A673 (cell line): Measurements from ENCODE around the gene DYRK1A. TPM values are rescaled to one million over a fixed set of nuclear protein-coding genes. Genes with fewer than 3 reads are reported as not detected.

Experiments
- BruUV-seq: library from RNA; stranded (reverse); fragments of 400-500 nt; replicated peaks from 2 replicates; lab custom pipeline; 2021; lab: Mats Ljungman, UMichigan
- CTCF ChIA-PET: fragments of 300-600 bp; sonication (Branson Sonifier 250); formaldehyde crosslinking; loops from one replicate; lab custom pipeline; 2022; ENCODE audit warnings: antibody characterized with exemption; lab: Charles Lee
- POLR2A ChIA-PET: fragments of 300-600 bp; sonication (Branson Sonifier 250); formaldehyde crosslinking; loops from one replicate; lab custom pipeline; 2022; ENCODE audit warnings: antibody characterized with exemption; ENCODE audit not compliant: low non-redundant PET; lab: Charles Lee
- DNase-seq: peaks from one replicate; pipeline ENCODE4 v3.0.0-alpha.2; 2015; ENCODE audit warnings: low spot score
- H3K27ac ChIP-seq: fragments of 200-600 bp; sonication (generic); 2 replicates; pipeline ENCODE4 v1.5.1; 2016; ENCODE audit warnings: mixed run types, low read depth, mild to moderate bottlenecking, mixed read lengths, antibody characterized with exemption, low read length; ENCODE audit not compliant: poor library complexity, severe bottlenecking
- H3K27me3 ChIP-seq: fragments of 200-600 bp; sonication (generic); replicated peaks from 2 replicates; pipeline ENCODE4 v1.6.1; 2017; ENCODE audit warnings: mixed run types, low read depth, mild to moderate bottlenecking, mixed read lengths, antibody characterized with exemption, low read length; ENCODE audit not compliant: insufficient read depth, poor library complexity
- H3K36me3 ChIP-seq: fragments of 200-600 bp; sonication (generic); 2 replicates; pipeline ENCODE4 v1.6.1; 2016; ENCODE audit warnings: mixed run types, mild to moderate bottlenecking, mixed read lengths, antibody characterized with exemption, low read length; ENCODE audit not compliant: insufficient read depth, poor library complexity, severe bottlenecking
- H3K4me1 ChIP-seq: fragments of 200-600 bp; sonication (generic); 2 replicates; pipeline ENCODE4 v1.6.1; 2017; ENCODE audit warnings: mixed run types, mild to moderate bottlenecking, mixed read lengths, antibody characterized with exemption, low read length; ENCODE audit not compliant: insufficient read depth, poor library complexity, severe bottlenecking
- H3K4me3 ChIP-seq: fragments of 200-600 bp; sonication (generic); 2 replicates; pipeline ENCODE4 v1.5.1; 2016; ENCODE audit warnings: low read depth, mixed run types, mild to moderate bottlenecking, mixed read lengths, low read length; ENCODE audit not compliant: poor library complexity, severe bottlenecking
- H3K9me3 ChIP-seq: fragments of 200-600 bp; sonication (generic); 2 replicates; pipeline ENCODE4 v1.6.1; 2016; ENCODE audit warnings: mixed run types, low read depth, mild to moderate bottlenecking, mixed read lengths, antibody characterized with exemption, low read length; ENCODE audit not compliant: poor library complexity, severe bottlenecking
- EZH2 ChIP-seq: fragments of 200-600 bp; sonication (generic); IDR thresholded peaks from 2 replicates; pipeline ENCODE4 v1.6.1; 2017; ENCODE audit warnings: borderline replicate concordance, low read depth, mild to moderate bottlenecking, mixed read lengths, antibody characterized with exemption, low read length; ENCODE audit not compliant: poor library complexity, severe bottlenecking
- intact Hi-C: fragments of 100-400 bp; cut with micrococcal nuclease; formaldehyde crosslinking; loops from one replicate; pipeline ENCODE4 v1.10.0; 2022; ENCODE audit not compliant: unreplicated experiment
- total RNA-seq: library from RNA; stranded (reverse); gene quantifications from 2 replicates; pipeline ENCODE4 v1.2.3, GENCODE V29; 2021
- TF ChIP-seq, protein P1 (sequence below): fragments of 300-800, 200-600 bp; sonication (generic); conservative IDR thresholded peaks from 2 replicates; pipeline ENCODE4 v1.5.1; 2017; ENCODE audit warnings: low read depth, mild to moderate bottlenecking, antibody characterized with exemption, low read length, moderate library complexity, mixed read lengths

The DYRK1A gene
- total RNA-seq, 1 experiment from 2014 or later, result 70.5 TPM

- no peaks in the 10 kb centered on the region for H3K36me3 ChIP-seq
- no peak overlapping the region for H3K4me3 ChIP-seq
- no peak for TF ChIP-seq EZH2
- TF ChIP-seq, protein P1, sequence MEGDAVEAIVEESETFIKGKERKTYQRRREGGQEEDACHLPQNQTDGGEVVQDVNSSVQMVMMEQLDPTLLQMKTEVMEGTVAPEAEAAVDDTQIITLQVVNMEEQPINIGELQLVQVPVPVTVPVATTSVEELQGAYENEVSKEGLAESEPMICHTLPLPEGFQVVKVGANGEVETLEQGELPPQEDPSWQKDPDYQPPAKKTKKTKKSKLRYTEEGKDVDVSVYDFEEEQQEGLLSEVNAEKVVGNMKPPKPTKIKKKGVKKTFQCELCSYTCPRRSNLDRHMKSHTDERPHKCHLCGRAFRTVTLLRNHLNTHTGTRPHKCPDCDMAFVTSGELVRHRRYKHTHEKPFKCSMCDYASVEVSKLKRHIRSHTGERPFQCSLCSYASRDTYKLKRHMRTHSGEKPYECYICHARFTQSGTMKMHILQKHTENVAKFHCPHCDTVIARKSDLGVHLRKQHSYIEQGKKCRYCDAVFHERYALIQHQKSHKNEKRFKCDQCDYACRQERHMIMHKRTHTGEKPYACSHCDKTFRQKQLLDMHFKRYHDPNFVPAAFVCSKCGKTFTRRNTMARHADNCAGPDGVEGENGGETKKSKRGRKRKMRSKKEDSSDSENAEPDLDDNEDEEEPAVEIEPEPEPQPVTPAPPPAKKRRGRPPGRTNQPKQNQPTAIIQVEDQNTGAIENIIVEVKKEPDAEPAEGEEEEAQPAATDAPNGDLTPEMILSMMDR, result no peak
- H3K9me3 ChIP-seq, result no peaks in the 10 kb centered on the region
- DNase-seq, result no peak
- H3K4me1 ChIP-seq, result peaks cover 41% of the 10 kb centered on the region
- H3K27ac ChIP-seq, result no peak overlapping the region
- ChIA-PET POLR2A (no interaction called here), CTCF (no interaction called here)
- intact Hi-C loops, result no loop called here
- no TSS peak for BruUV-seq
- H3K27me3 ChIP-seq, result no peaks in the 10 kb centered on the region
These were observed 9.4 kb downstream of the DYRK1A start for GRCh38 chr21:37375866-37376574.

GRCh38 chr21:37378700-37379139 is 12.1 kb downstream of the DYRK1A start:
- Histone ChIP-seq H3K27me3 (no peaks in the 10 kb centered on the region), H3K9me3 (no peaks in the 10 kb centered on the region), H3K36me3 (no peaks in the 10 kb centered on the region), H3K4me3 (no peak overlapping the region), H3K4me1 (peaks cover 26% of the 10 kb centered on the region), H3K27ac (no peak overlapping the region)
- intact Hi-C loops, result no loop called here
- POLR2A ChIA-PET, result interaction anchor here (0.5 kb wide), 1 partner anchor 8 kb away, joined by 5 read pairs; no protein-coding TSS in a partner anchor
- TF ChIP-seq EZH2, result no peak
- TF ChIP-seq, protein P1, result no peak
- CTCF ChIA-PET, result no interaction called here
- DNase-seq, result no peak
- BruUV-seq, result no TSS peak

DNA sequence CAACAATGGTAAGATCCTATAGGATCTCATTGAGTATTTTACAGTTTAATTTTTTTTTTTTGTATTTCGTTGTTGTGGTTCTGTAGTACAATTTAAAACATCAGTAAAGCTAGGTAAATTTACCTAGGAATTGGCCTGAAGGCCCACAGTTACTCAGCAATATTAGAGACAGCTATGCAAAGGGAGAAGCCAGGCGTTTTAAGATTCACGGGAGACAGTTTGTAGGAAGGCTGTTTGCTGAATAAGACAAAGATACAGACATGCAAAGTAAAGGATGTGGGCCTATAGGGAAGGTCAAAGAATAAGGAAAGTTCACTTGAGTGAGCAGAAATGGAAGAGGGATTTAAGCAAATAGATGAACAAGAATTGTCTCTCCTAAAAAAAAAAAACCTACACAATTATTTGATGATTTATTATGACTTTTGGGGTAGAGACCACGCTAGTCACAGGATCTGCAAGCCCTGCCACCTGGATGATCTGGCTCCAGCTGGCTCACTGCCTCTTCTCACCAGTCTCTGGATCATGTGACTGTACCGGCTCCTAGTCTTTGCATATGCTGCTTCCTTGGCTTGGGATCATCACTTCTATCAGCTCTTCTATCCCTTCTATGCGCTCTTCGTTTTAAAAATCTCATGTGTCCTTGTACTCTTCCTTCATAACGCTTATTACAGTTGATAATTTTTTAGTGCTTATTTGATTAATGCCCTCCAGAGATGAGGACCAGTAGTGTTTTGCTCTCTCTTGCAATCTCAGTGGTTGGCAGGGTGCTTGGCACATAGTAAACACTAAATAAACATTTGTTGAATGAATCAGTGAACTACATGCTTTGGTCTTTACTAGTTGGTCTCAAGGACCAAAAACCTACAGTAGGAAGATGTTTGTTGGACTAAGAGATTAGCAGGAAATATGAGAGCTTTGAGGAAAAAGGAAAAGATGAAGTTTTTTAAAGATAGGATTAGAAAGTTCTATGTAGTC is 14.1 kb downstream of the DYRK1A start:
- no peak for TF ChIP-seq EZH2
- TF ChIP-seq, protein P1, result no peak
- Histone ChIP-seq H3K9me3 (no peaks in the 10 kb centered on the region), H3K36me3 (peaks cover 4% of the 10 kb centered on the region), H3K4me1 (peaks cover 19% of the 10 kb centered on the region), H3K4me3 (no peak overlapping the region), H3K27ac (no peak overlapping the region), H3K27me3 (no peaks in the 10 kb centered on the region)
- no TSS peak for BruUV-seq
- intact Hi-C loops, result no loop called here
- ChIA-PET POLR2A (no interaction called here), CTCF (no interaction called here)
- DNase-seq, result no peak
